ENCODE data around the gene TMEM267.

- TF ChIP-seq FOXK2 (IDR thresholded peaks at IDR 0.05): no peak
- no peak for TF ChIP-seq SUZ12 (IDR thresholded peaks at IDR 0.05)
- no peak for TF ChIP-seq FOXA1 (IDR thresholded peaks at IDR 0.05)
- no peak for TF ChIP-seq SP1 (IDR thresholded peaks at IDR 0.05)
- no peak for TF ChIP-seq HDGF (IDR thresholded peaks at IDR 0.05; ENCODE audit: borderline replicate concordance)
- TF ChIP-seq BHLHE40 (IDR thresholded peaks at IDR 0.05; ENCODE audit: borderline replicate concordance): no peak
- no peak for TF ChIP-seq ELF4 (IDR thresholded peaks at IDR 0.05)
- no peak for TF ChIP-seq FOXM1 (IDR thresholded peaks at IDR 0.05; ENCODE audit: borderline replicate concordance)
These were observed 30.4 kb upstream of the TMEM267 start for GRCh38 chr5:43514025-43514424.
